NT2/D1 (cell line): ENCODE results near the gene CADPS2.

ENCODE experiments used
- YY1 ChIP-seq: IDR thresholded peaks from 2 replicates; pipeline ENCODE4 v1.6.1; 2011; ENCODE audit not compliant: insufficient read length, insufficient read depth
- ZNF274 ChIP-seq: IDR thresholded peaks from 2 replicates; pipeline ENCODE4 v1.6.1; 2011; ENCODE audit warnings: mild to moderate bottlenecking, low read depth, low read length

GRCh38 chr7:122595885-122596284 lies 290.4 kb downstream of the CADPS2 start:
- no peak for TF ChIP-seq YY1
- TF ChIP-seq ZNF274: no peak
